Measurements from ENCODE around the gene ITGA5.

- no peak for TF ChIP-seq EZH2 (IDR thresholded peaks at IDR 0.05; ENCODE audit: insufficient read depth, poor library complexity, severe bottlenecking)
- TF ChIP-seq EZH2phosphoT487 (IDR thresholded peaks at IDR 0.05; ENCODE audit: insufficient read depth, low read depth) = no peak
Observed at GRCh38 chr12:54455760-54456469, 36.8 kb upstream of the ITGA5 start.
